Astrocyte of the spinal cord (primary cell): ENCODE measurements around the gene RAB15.

Experiments used
- DNase-seq: peaks from one replicate; pipeline ENCODE4 v3.0.0; 2011; ENCODE audit warnings: low read depth, low spot score
- H3K4me3 ChIP-seq: 2 replicates; pipeline ENCODE4 v1.5.1; 2011; ENCODE audit warnings: low read depth, mild to moderate bottlenecking, low read length, moderate library complexity
- CTCF ChIP-seq: IDR thresholded peaks from 2 replicates; pipeline ENCODE4 v1.5.1; 2012; ENCODE audit warnings: low read depth, mild to moderate bottlenecking, low read length, inconsistent platforms
- in situ Hi-C: cut with HindIII; loops from 2 replicates; pipeline ENCODE4 v1.10.0; 2017; ENCODE audit warnings: low sequenced_read_pairs

RAB15 gene

DNA sequence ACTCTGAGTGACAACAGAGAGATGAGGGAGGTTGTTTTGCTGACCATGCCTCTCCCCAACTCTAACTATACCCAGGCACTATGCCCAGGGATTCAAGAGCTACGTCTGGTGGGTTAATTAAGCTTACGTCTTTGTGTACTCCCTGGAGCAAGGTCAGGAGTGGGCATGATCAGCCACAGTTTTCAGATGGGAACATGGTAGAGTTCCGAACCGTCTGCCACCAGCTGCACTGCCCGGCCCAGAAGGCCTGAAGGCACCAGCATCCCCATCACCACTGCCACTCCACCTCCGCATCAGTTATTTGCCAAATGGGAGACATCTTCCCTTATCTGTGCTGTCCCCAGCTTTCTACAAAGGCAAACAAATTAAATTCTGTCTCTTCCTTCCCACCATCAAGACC, 18.5 kb downstream of the RAB15 start:
- H3K4me3 ChIP-seq, result no peak overlapping the region
- no peak for TF ChIP-seq CTCF
- DNase-seq, result no peak
- in situ Hi-C loops, result no loop called here

DNA sequence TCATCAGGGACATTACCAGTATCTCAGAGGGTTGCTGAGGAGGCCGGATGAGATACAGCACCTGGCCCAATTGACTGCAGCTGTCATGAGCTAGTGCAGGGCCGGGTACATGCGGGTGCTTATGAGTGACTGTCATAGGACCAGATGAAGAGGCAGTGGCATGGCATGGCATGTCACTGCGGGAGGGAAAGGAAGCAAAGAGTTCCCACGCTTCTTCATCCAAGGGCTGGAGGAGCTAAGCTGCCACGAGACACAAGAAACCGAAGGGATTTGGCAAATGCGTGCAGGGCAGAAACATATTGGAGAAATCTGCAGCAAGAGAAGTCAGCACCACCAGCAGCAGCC, 18.9 kb downstream of the RAB15 start:
- in situ Hi-C loops, result no loop called here

DNA sequence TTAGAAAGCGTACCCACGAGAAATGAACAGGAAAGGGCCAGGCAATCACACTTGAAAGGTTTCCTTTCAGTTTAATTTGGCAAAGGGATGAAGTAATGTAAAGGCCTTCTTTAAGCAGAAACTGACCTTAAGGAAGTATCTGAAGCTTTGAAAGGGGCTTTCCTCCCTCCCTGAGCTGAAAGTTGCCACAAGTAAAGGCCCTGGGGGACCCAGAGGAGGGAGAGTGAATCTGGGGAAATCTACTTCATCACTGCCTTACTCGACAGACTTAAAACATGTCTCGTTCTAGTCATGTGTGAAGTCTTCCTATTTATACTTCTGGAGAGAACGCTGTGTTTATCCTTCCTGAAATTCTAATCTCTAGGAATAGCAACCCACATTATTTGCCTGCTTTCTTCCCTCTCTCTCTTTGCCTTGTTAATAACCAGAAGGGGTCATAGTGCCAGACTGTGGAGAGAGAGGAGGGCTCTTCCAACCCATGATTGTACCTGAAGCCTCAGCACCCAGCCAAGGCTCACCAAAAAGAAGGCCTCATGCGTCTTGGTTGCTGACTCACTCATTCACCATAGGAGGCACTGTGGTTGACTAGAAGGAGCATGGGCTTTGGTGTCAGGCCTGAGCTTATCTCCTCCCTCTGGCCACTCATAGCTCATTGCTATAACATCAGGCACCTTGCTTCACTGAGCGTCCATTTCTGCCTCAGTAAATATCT, 19.4 kb downstream of the RAB15 start:
- in situ Hi-C loops, result no loop called here

More for the DNA sequence above, 18.9 kb downstream of the RAB15 start:
- no peak for TF ChIP-seq CTCF
- no peak for DNase-seq
- H3K4me3 ChIP-seq, result no peak overlapping the region

GRCh38 chr14:64951724-64952123, 20.4 kb downstream of the RAB15 start:
- in situ Hi-C loops, result no loop called here
- no peak overlapping the region for H3K4me3 ChIP-seq
- no peak for DNase-seq
- no peak for TF ChIP-seq CTCF

More for the DNA sequence above, 19.4 kb downstream of the RAB15 start:
- no peak overlapping the region for H3K4me3 ChIP-seq
- TF ChIP-seq CTCF, result peak; percentile 12
- peak; percentile 32 for DNase-seq

GRCh38 chr14:64951291-64951690, 20.8 kb downstream of the RAB15 start:
- no peak for DNase-seq
- TF ChIP-seq CTCF, result no peak
- no peak overlapping the region for H3K4me3 ChIP-seq
- in situ Hi-C loops, result no loop called here

GRCh38 chr14:64950889-64951288, 21.2 kb downstream of the RAB15 start:
- H3K4me3 ChIP-seq, result no peak overlapping the region
- in situ Hi-C loops, result no loop called here
- no peak for DNase-seq
- TF ChIP-seq CTCF, result no peak
